HepG2 (cell line): ENCODE data around the gene FCER1G.

Source experiments
- EED ChIP-seq: sonication (generic); formaldehyde crosslinking; IDR thresholded peaks from 2 replicates; pipeline ENCODE4 v1.5.0; 2020; ENCODE audit warnings: mild to moderate bottlenecking, missing genetic modification reagents
- TF ChIP-seq, protein P1 (sequence below), 2 experiments: sonication (generic) in 1 of 2; formaldehyde crosslinking in 1 of 2; IDR thresholded peaks; 2 replicates each; pipeline versions ENCODE4 v1.5.1 to v1.6.1; 2011 to 2020; ENCODE audit warnings: borderline replicate concordance in 1 of 2, low read depth in 1 of 2, low read length in 1 of 2, mild to moderate bottlenecking in 1 of 2, missing genetic modification reagents in 1 of 2, moderate library complexity in 1 of 2

- TF ChIP-seq, protein P1, sequence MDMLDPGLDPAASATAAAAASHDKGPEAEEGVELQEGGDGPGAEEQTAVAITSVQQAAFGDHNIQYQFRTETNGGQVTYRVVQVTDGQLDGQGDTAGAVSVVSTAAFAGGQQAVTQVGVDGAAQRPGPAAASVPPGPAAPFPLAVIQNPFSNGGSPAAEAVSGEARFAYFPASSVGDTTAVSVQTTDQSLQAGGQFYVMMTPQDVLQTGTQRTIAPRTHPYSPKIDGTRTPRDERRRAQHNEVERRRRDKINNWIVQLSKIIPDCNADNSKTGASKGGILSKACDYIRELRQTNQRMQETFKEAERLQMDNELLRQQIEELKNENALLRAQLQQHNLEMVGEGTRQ (IDR thresholded peaks at IDR 0.05; ENCODE audit: low read depth, low read length), result no peak
- TF ChIP-seq, protein P1 (CRISPR knock-in tag; IDR thresholded peaks at IDR 0.05; ENCODE audit: borderline replicate concordance), result no peak
- no peak for TF ChIP-seq EED
Observed at GRCh38 chr1:161200421-161200991, 14.6 kb upstream of the FCER1G start.
